Renal cortex interstitium (tissue), 15 donors: ENCODE measurements around the gene COL13A1. TPM values are rescaled to one million over a fixed set of nuclear protein-coding genes. Genes with fewer than 3 reads are reported as not detected.

ENCODE experiments used
- DNase-seq, 11 donors: peaks; one replicate each; pipeline ENCODE4 v3.0.0-alpha.2; 2013; ENCODE audit warnings: low read depth in 9 of 11, low spot score in 4 of 11; ENCODE audit errors: extremely low read depth in 1 of 11
- long read RNA-seq, 16 experiments: transcript quantifications; one replicate each; lab custom pipeline, GENCODE V29; 2026
- polyA plus RNA-seq, 3 donors: library from polyadenylated mRNA; unstranded; fragments of 120-200 nt; gene quantifications; one replicate each; pipeline ENCODE4 v1.2.1, GENCODE V29; 2013; ENCODE audit not compliant: insufficient read length in 3 of 3

The COL13A1 gene
- polyA plus RNA-seq = 10 to 100 TPM; 23.1 to 28.3 (median 23.4) TPM
- long read RNA-seq, donor 1 = 0 reads
- long read RNA-seq, donor 2 = 0 reads
- long read RNA-seq, donor 3 = 0 reads
- long read RNA-seq, donor 4 = 0 reads
- long read RNA-seq, donor 5 = 0 reads
- long read RNA-seq, donor 6, partial matches to known transcripts = 5 of 6 reads
- long read RNA-seq, donor 6, other reads (novel, unspliced or antisense) = 0 of 6 reads
- long read RNA-seq, donor 7, partial matches to known transcripts = 10 of 11 reads
- long read RNA-seq, donor 7, other reads (novel, unspliced or antisense) = 0 of 11 reads
- long read RNA-seq, donor 8, partial matches to known transcripts = 12 of 13 reads
- long read RNA-seq, donor 8, other reads (novel, unspliced or antisense) = 0 of 13 reads
- long read RNA-seq, donor 9 = 0 reads
- long read RNA-seq, donor 10 = 0 reads
- long read RNA-seq, donor 11 = 0 reads
- long read RNA-seq, donor 12, partial matches to known transcripts = 0 of 1 reads
- long read RNA-seq, donor 12, other reads (novel, unspliced or antisense) = 0 of 1 reads
- long read RNA-seq, donor 13 = 0 reads
- long read RNA-seq, donor 14 = 0 reads
- long read RNA-seq, donor 15 = 0 reads
- long read RNA-seq, donor 16, partial matches to known transcripts = 5 of 9 reads
- long read RNA-seq, donor 16, other reads (novel, unspliced or antisense) = 0 of 9 reads

- peak in 10 of 11 donors; percentile 39 to 78 (median 68) for DNase-seq
Measured at GRCh38 chr10:69801434-69802315, at the start of gene COL13A1. Gene COL13A1 (plus strand): TSS chr10:69801906. CDS start chr10:69802424, 518 bp downstream.

DNA sequence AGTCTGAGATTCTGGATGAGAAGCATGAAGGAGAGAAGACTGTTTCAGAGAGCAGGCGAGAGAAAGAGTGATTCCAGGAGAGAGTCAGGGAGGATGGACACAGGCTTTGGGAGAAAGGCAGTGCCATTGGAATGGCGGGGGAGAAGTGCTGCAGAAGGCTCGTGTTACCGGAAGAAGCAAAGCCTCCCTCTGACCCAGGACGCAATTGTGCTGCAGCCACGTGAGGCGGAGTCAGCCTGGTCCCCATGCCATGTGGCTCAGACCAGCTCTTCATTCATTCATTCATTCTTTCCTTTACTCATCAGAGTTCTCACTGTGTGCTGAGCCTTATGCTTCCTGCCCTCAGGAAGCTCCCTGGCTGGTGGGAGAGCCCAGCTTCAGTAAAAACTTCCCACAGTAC, 49.2 kb upstream of the COL13A1 start:
- peak in 1 of 11 donors; percentile 58 for DNase-seq

DNA sequence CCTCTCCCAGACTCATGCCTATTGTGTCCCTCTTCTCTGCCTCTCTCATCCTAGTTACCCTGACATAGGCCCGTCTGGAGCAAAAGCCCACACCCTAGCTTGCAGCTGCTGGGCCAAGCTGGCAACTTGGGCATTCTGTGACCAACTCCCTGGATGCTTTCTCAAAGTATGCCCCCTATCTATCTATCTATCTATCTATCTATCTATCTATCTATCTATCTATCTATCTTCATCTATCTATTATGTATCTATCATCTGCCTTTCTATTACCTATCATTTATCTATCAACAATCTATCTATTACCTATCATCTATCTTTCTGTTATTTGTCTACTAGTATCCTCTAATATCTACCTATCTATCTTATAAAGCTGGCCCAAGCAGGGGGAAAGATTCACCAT, 45.4 kb upstream of the COL13A1 start:
- no peak for DNase-seq

GRCh38 chr10:69757206-69757552, 44.5 kb upstream of the COL13A1 start:
- DNase-seq = no peak

DNA sequence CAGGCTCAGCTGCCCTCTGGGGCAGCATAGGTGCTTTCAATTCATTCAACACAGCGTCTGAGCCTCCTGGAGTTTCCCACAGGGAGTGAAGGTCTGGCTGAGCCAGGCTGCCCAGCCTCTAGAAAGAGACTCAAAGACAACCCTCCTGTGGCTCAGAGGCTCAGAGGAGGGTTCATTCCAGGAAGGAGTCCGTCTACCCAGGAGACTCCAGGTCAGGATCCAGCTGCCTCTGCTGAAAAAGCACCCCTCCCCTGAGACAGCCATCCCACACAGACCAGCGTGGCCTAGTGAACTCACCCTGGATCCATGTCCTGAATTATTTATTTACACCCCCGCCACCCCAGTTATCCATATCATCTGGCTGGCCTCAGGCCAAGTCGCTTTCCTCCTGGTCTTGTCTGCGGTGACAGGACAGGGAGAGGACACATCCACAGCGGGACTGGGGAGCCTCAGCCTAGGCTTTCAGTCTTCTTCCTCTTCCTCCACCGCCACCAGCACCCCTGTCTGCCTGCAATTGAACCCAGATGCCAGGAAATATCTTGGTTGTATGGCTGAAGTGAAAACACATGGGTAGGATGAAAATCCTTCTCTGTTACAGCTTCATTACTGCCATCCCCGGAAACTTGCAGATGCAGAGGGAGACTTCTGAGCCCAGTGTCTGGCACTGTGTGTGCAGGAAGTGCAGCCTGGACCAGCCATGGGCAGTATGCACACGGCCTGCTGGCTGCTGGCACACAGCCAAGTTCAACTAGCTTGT, 44.0 kb upstream of the COL13A1 start:
- DNase-seq = peak in 7 of 11 donors; percentile 45 to 67 (median 59)

GRCh38 chr10:69758310-69758728, 43.4 kb upstream of the COL13A1 start:
- DNase-seq = no peak

DNA sequence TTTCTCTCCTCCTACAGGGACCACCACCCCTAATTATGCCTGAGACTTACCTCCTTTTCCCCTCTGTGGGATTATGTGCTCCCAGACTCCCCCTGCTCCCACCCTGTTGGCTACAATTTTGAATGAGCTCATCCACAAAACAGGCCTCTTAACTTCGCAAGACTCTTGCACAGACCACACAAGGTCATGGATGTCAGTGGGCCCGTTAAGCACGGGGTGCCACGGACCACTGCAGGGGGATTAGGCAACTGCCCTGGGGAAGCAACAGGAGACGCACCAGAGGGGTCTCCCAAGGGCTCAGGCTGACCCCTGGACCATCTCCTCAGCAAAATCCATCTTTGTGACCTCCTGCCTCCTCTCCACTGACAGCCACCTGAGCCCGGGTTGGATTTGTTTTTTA, 42.1 kb upstream of the COL13A1 start:
- DNase-seq = no peak

- DNase-seq = no peak
Measured at GRCh38 chr10:69760072-69760471, 41.6 kb upstream of the COL13A1 start.

DNA sequence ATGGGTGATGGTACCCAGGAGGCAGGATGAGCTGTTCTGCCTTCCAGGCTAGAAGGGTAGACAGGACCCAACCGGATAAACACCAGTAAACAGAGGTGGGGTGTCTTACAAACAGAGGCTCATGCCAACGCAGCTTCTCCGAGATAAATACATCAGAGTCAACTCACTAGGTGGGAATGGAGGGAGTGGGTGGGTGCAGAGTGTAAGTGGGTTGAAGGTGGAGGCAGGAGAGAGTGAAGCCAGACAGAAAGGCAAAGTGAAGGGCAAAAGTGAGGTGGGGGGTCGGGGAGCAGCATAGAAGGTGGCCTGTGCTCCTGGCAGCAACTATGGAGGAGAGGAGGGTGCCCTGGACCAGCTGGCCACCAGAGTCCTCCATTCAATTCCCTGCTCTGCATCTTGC, 40.4 kb upstream of the COL13A1 start:
- DNase-seq = no peak

DNA sequence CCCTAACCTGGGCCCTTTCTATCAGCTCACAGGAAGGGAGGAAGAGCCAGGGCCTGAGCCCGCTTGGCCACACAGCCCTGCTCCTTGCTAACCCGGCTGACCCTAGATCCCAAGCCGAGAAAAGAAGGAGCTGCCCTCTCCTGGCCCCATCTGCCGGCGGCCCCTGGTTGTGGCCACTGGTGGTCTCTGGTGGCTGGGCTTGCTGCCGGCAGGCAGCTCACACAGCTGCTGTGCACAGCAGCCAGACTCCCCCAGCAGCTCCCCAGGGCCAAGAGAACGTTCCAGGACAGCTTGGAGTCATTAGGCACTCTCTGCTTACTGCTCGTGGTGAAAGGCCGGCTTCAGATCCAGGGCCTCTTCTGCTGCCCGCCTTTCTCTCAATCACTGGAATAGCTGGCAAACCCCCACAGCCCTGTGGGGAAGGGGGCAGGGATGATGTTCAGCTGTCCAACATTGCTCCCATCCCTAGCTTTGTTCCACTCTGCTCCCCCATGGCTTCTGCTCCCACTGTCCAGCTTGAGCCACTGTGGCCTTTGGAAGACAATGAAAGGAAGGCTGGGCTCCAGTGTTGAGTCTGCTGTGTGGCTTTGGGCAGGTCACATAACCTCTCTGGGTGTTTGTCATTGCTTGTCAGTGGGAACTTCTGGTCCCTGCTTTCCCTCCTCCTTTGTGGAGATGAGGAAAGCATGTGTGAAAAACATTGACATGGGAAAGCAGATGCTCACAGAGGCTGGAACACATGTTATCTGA, 35.4 kb upstream of the COL13A1 start:
- no peak for DNase-seq

- no peak for DNase-seq
Measured at GRCh38 chr10:69767793-69768192, 33.9 kb upstream of the COL13A1 start.

DNA sequence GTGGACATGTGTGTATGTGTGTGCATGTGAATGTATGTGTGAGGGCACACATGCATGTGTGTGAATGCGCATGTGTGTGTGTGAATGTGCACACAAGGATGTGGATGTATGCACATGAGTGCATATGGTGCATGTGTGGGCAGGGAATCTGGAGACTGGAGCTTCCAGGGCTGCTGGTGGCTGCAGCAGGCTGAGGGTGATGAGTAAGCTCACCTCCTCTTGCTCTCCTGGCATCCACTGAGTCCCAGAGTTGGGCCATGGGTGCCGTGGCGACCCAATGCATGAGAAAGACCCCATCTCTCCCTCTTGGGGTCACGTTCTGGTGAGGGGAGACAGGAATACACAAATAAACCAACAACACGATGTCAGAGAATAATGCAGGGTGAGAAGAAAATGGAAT, 33.3 kb upstream of the COL13A1 start:
- no peak for DNase-seq

- DNase-seq = no peak
Measured at GRCh38 chr10:69769395-69769992, 32.2 kb upstream of the COL13A1 start.

GRCh38 chr10:69772933-69773704, 28.6 kb upstream of the COL13A1 start:
- DNase-seq = no peak

- DNase-seq = no peak
Measured at GRCh38 chr10:69774596-69774995, 27.1 kb upstream of the COL13A1 start.

DNA sequence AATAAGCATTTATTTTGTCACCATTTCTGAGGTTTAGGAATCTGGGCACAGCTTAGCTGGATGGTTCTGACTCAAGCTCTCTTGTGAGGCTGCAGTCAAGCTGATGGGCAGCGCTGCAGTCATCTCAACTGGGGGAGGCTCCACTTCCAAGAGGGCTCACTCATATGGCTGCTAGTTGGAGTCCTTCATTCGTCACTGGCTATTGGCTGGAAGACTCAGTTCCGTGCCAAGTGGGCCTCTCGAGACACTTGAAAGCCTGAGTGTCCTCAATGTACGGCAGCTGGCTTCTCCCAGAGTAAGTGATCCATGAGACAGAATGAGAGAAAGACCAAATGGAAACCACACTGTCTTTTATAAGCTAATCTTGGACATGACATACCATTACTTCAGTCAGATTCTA, 21.6 kb upstream of the COL13A1 start:
- DNase-seq = no peak

GRCh38 chr10:69781576-69781975, 20.1 kb upstream of the COL13A1 start:
- DNase-seq = no peak
